ENCODE data around the gene BCL7C.

The BCL7C gene

DNA sequence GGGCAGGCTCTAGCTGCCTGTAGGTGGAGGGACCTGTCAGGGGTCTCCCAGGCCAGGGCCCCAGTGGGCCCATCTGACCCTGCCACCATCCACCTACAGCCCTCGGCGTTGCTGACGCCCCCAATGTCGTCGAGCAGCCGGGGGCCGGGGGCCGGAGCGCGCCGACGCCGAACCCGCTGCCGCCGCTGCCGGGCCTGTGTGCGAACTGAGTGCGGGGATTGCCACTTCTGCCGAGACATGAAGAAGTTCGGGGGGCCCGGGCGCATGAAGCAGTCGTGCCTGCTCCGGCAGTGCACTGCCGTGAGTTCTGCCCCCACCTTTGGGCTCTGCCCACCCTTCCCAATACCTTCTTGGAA, 31.7 kb upstream of the BCL7C start:
- no peak overlapping the region for H3K4me3 Mint-ChIP-seq
- no peaks in the 10 kb centered on the region for H3K9me3 Mint-ChIP-seq
- H3K4me1 Mint-ChIP-seq (ENCODE audit: low read depth), result peaks cover 24% of the 10 kb centered on the region
- no peak for DNase-seq
- no peaks in the 10 kb centered on the region for H3K27me3 Mint-ChIP-seq
- peaks cover 29% of the 10 kb centered on the region for H3K36me3 Mint-ChIP-seq (ENCODE audit: low read depth)
- no peak overlapping the region for H3K27ac Mint-ChIP-seq

DNA sequence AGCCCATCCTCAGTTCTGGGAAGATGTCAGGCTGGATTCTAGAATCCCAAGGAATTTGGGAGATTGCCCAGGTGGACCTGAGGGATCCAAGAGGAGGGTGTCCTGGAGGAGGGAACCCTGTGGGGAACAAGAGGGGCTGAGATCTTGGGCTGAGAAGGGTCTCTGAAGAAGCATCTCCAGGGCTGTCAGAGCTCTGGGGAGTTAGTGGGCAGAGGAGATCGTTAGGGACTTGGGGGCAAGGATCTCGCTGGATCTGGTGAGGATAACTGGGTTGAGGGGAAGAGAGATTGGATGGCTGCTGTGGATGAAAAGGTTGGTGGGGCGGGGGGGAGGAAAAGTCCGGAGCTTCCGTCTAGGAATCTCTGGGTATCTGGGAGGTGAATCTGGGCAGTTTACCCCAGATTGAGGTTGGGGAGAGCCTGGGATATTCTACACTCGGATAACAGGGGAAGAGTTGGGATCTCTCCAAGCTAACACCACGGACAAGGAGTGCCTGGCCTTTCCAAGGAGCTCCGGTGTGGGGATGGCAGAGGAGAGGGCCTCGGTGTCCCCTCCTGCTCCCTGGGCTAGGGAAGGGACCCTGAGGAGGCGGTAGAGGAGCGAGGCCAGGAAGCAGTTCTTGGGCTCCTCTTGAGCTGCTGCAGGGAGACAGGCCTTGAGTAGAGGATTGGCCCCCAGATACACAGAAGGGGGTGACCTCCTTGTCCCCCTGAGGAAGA, 31.2 kb upstream of the BCL7C start:
- Mint-ChIP-seq H3K27ac (peak overlapping the region; percentile 72), H3K4me1 (ENCODE audit: low read depth) (peaks cover 24% of the 10 kb centered on the region), H3K9me3 (no peaks in the 10 kb centered on the region), H3K36me3 (ENCODE audit: low read depth) (peaks cover 26% of the 10 kb centered on the region), H3K27me3 (no peaks in the 10 kb centered on the region), H3K4me3 (peak overlapping the region; percentile 80)
- no peak for DNase-seq

DNA sequence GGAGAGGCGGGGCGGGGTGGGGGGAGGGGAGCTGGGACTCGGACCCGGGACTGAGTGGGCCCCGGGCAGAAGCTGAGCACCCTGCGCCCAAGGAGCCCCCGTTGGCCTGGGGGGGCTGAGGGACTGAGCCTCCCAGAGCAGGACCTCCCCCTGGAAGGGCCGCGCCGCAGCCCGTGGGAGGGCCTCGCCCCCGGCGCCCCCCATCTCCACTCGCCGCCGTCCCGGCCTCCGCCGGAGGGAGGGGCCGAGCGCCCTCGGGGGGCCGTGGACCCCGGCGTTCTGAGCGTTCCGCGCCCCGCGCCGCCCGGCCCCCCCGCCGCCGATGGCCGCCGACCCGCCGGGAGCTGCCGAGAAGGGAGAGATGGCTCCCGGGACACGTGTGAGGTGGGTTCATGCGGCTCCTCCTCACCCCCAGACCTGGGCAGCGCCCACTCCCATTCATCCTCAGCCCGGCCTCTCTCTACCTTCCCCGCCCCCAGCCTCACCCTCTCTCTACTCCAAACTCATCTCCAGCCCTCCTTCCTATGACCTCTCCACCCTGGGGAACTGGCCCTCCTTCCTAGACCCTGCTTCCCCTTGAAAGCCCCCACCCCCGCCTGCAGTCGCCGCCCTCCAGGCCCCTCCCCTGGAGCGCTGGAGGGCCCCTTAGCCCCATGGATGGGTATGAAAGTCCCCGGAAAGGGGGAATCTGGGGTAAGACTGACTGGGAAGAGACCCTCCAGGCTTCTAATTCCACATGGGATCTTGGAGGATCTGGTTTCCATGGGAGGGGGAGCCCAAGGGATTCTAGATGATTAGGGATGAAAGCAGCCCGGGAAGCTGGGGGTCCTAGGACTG, 30.4 kb upstream of the BCL7C start:
- no peaks in the 10 kb centered on the region for H3K9me3 Mint-ChIP-seq
- H3K27me3 Mint-ChIP-seq, result no peaks in the 10 kb centered on the region
- H3K27ac Mint-ChIP-seq, result peak overlapping the region; percentile 74

DNA sequence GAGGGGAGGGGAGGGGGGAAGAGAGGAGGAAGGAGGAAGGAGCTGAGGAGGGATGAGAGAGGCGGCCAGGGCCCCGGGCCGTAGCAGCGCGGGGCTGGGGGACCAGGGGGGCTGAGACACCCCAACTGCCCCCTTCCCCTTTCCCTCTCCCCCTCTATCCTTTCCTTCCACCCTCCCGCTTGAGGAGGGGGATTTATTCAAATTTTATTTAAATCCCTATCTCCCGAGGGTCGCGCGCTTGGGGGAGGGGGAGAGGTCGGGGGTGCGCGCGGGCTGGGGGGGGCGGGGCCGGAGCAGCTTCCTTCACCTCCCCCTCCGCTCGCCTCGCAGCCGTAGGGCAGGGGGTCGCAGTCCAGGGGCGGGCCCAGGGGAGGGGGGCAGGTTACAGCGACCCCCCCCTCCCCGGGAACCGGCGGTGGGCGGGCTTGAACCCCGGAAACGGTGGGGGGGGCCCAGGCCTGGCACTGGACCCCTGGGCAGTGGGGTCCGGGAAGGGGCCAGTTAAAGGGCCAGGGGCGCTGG, 29.7 kb upstream of the BCL7C start, which contains the start of gene FBXL19:
TSS of gene FBXL19 (plus strand) at position 19 of the 522 bp plus-strand sequence. CDS start 2,183 bp downstream, outside the sequence.
- Mint-ChIP-seq H3K4me1 (ENCODE audit: low read depth) (peaks cover 24% of the 10 kb centered on the region), H3K27ac (peak within 1 kb of the TSS; percentile 100), H3K9me3 (no peaks in the 10 kb centered on the region), H3K4me3 (peak within 1 kb of the TSS; percentile 99), H3K27me3 (no peaks in the 10 kb centered on the region), H3K36me3 (ENCODE audit: low read depth) (peaks cover 21% of the 10 kb centered on the region)
- no peak for DNase-seq

More for the DNA sequence above, 30.4 kb upstream of the BCL7C start:
- DNase-seq, result peak; percentile 46
- Mint-ChIP-seq H3K36me3 (ENCODE audit: low read depth) (peaks cover 26% of the 10 kb centered on the region), H3K4me1 (ENCODE audit: low read depth) (peaks cover 24% of the 10 kb centered on the region), H3K4me3 (peak overlapping the region; percentile 80)

DNA sequence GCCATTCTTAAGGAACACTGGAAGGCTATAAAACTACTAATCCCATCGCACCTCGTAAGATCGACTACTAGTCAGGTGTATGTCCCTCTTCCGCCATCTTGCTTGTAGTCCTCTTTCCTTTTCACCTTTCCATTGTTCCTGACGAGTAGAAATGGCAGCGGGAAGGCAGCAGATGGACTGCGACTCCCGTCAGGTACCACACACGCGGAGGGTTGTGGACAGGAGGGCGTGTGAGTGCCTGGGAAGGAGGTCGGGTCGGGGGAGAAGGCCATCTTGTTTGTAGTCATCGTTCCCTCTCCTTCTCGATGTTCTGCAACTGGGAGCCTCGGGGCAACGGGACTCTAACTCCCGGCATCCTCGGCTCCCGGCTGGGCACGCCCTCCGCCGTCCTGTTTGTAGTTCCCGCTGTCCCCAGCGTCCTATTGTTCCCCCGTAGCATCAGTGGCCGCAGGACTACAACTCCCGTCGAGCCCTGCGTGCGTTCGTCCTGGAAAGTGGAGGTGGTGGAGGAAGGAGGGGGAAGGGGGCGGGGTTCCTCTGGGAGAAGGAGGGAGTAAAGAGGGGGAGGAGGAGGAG, 29.2 kb upstream of the BCL7C start:
- H3K36me3 Mint-ChIP-seq (ENCODE audit: low read depth), result peaks cover 20% of the 10 kb centered on the region
- H3K4me3 Mint-ChIP-seq, result peak overlapping the region; percentile 99
- no peaks in the 10 kb centered on the region for H3K9me3 Mint-ChIP-seq
- DNase-seq, result peak; percentile 94
- no peaks in the 10 kb centered on the region for H3K27me3 Mint-ChIP-seq
- peak overlapping the region; percentile 100 for H3K27ac Mint-ChIP-seq
- peaks cover 24% of the 10 kb centered on the region for H3K4me1 Mint-ChIP-seq (ENCODE audit: low read depth)

DNA sequence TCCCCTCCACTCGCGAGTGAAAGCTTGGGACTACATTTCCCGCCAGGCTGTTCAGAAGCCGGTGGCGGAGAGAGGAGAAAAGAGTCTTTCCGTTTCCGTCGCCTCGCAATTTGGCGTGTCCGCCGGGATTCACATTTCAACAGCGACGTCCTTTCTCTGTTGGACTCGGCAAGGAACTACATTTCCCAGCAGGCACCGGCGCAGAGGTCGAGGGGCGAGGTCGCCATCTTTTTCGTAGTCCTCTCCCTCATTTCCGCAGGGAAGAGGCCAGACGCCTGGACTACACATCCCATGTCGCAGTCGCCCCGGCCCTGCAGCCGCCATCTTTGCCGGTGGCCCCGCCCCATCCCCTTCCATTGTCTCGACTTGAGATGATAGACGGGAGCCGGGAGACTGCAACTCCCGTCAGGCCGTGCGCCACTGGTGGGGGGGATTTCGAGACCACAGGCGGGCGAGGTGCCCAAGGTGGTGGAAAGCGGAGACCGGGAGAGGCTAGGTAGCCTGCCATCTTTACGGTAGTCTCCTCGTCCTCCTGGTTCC, 28.6 kb upstream of the BCL7C start:
- Mint-ChIP-seq H3K9me3 (no peaks in the 10 kb centered on the region), H3K4me1 (ENCODE audit: low read depth) (peaks cover 24% of the 10 kb centered on the region), H3K36me3 (ENCODE audit: low read depth) (peaks cover 18% of the 10 kb centered on the region), H3K27ac (peak overlapping the region; percentile 100), H3K27me3 (no peaks in the 10 kb centered on the region), H3K4me3 (peak overlapping the region; percentile 99)
- DNase-seq, result peak; percentile 99

DNA sequence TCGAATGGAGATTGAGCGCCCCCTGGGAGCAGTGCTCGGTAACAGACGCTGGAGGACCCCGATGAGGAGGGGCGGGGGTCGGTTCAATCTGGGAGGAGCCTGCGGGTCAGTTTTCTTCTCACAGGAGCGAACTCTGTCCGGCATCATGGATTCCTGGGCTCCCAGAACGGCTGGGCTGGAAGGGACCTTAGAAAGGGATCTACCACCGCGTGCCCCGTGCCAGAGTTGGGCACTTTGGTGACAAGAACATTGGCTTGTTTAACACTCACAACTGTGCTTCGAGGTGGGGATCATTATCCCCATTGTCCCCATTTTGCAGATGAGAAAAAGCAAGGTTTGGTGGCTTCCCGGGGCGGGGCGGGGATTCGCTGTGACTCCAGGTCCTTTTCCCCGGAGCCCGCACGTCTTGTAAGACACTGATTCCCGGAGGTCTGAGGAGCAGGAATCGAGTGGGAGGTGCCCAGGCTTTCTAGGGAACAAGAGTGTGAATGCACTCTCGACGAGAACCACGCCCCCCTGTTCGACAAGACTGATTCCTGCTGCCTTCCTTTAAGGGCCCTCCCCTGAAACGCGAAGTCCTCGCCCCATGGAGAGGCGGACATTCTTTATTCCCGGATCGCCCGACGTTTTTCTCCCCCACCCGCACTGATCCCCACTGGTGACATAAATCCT, 28.0 kb upstream of the BCL7C start:
- no peaks in the 10 kb centered on the region for H3K27me3 Mint-ChIP-seq
- H3K27ac Mint-ChIP-seq, result peak overlapping the region; percentile 100
- DNase-seq, result peak; percentile 90
- H3K4me3 Mint-ChIP-seq, result peak overlapping the region; percentile 99
- no peaks in the 10 kb centered on the region for H3K9me3 Mint-ChIP-seq
- peaks cover 23% of the 10 kb centered on the region for H3K4me1 Mint-ChIP-seq (ENCODE audit: low read depth)
- H3K36me3 Mint-ChIP-seq (ENCODE audit: low read depth), result peaks cover 17% of the 10 kb centered on the region

DNA sequence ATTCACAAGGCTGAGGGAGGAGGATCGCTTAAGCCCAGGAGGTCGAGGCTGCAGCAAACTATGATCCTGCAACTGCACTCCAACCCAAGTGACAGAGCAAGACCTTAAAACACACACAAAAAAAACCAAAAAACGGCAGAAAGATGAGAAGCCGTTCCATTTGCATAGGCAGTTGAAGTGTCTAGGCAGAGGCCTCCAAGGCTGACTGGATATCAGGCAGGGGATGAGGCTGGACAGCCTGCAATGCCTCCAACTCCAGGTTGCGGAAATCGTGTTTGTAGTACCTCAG, 27.5 kb upstream of the BCL7C start:
- Mint-ChIP-seq H3K9me3 (no peaks in the 10 kb centered on the region), H3K27me3 (no peaks in the 10 kb centered on the region), H3K4me1 (ENCODE audit: low read depth) (peaks cover 19% of the 10 kb centered on the region), H3K36me3 (ENCODE audit: low read depth) (peaks cover 12% of the 10 kb centered on the region), H3K27ac (peak overlapping the region; percentile 100), H3K4me3 (peak overlapping the region; percentile 99)
- no peak for DNase-seq

DNA sequence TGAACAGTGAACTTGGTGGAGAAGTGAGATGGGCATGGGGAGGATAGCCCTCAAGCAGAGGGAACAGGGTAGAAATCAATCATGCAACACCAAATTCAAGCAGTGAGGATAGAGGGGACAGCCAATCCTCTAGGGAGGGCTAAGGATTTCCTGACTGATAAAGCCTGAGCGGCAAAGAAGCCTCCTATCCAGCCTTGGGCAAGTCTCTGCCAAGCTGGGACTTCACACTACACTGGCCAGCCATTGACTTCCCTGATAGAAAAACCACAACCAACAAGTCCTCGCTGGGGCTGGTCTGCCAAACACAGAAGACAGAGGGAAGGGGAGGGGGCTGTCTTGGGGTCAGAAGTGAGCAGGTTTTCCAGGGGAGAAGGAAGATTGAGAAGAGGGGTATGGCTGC, 27.0 kb upstream of the BCL7C start:
- H3K4me1 Mint-ChIP-seq (ENCODE audit: low read depth), result peaks cover 16% of the 10 kb centered on the region
- no peak overlapping the region for H3K4me3 Mint-ChIP-seq
- H3K27ac Mint-ChIP-seq, result no peak overlapping the region
- no peaks in the 10 kb centered on the region for H3K27me3 Mint-ChIP-seq
- peaks cover 9% of the 10 kb centered on the region for H3K36me3 Mint-ChIP-seq (ENCODE audit: low read depth)
- H3K9me3 Mint-ChIP-seq, result no peaks in the 10 kb centered on the region
- DNase-seq, result no peak

DNA sequence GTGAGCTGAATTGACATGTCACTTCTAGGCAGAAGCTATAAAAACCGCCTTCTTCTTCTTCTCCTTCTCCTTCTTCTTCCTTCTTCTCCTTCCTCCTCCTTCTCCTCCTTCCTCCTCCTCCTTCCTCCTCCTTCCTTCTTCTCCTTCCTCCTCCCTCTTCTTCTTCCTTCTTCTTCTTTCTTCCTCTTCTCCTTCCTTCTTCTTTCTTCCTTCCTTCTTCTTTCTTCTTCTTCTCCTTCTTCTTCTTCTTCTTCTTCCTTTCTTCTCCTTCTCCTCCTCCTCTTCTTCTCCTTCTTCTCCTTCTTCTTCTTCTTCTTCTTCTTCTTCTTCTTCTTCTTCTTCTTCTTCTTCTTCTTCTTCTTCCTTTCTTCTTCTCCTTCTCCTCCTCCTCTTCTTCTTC, 24.7 kb upstream of the BCL7C start:
- DNase-seq, result no peak
- Mint-ChIP-seq H3K4me3 (no peak overlapping the region), H3K9me3 (no peaks in the 10 kb centered on the region), H3K4me1 (ENCODE audit: low read depth) (peaks cover 10% of the 10 kb centered on the region), H3K27ac (no peak overlapping the region), H3K36me3 (ENCODE audit: low read depth) (peaks cover 8% of the 10 kb centered on the region), H3K27me3 (no peaks in the 10 kb centered on the region)

DNA sequence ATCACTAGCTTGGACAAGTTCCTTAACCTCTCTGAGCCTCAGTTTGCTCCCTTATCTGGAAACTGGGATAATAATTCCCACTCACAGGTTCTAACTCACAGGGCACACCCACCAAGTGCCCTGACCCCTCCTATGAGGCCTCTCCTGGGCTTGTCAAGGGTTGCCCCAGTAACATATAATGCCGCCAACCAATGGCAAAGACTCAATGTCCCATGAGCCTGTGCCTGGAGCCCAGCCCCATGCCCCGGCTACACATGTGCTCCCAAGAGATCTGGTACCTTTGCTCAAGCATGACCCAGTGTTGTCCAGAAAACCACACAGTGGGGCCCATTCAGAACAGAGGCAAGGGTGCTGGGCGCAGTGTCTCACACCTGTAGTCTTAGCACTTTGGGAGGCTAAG, 21.0 kb upstream of the BCL7C start:
- no peaks in the 10 kb centered on the region for H3K9me3 Mint-ChIP-seq
- no peaks in the 10 kb centered on the region for H3K4me1 Mint-ChIP-seq (ENCODE audit: low read depth)
- H3K4me3 Mint-ChIP-seq, result no peak overlapping the region
- no peaks in the 10 kb centered on the region for H3K36me3 Mint-ChIP-seq (ENCODE audit: low read depth)
- H3K27ac Mint-ChIP-seq, result no peak overlapping the region
- DNase-seq, result no peak
- H3K27me3 Mint-ChIP-seq, result no peaks in the 10 kb centered on the region

DNA sequence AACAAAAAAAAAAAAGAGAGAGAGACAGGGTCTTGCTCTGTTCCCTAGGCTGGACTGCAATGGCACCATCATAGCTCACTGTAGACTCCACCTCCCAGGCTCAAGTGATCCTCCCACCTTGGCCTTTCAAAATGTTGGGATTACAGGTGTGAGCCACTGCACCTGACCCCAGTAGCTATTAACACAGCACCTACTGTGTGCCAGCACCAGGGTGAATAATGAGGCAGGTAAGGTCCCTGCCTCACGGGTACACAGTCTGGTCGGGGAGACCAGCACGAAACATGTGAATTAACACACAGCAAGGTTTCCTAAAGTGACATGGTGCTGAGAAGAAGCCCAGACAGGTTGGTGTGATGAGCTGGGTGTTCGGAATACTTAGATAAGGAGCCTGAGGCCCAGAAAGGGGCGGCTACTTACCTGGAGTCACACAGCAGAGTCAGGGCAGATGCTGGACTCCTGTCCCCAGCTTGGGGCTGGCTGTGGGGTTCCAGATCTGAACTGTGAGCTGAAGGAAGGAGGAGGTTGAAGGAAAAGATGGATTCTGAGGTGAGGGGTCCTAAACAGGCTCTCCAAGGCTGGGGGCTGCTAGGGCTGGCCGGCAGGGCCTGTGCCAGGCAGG, 19.0 kb upstream of the BCL7C start:
- Mint-ChIP-seq H3K27ac (no peak overlapping the region), H3K9me3 (no peaks in the 10 kb centered on the region), H3K36me3 (ENCODE audit: low read depth) (no peaks in the 10 kb centered on the region), H3K4me1 (ENCODE audit: low read depth) (peaks cover under 1% of the 10 kb centered on the region), H3K4me3 (no peak overlapping the region), H3K27me3 (no peaks in the 10 kb centered on the region)
- no peak for DNase-seq

DNA sequence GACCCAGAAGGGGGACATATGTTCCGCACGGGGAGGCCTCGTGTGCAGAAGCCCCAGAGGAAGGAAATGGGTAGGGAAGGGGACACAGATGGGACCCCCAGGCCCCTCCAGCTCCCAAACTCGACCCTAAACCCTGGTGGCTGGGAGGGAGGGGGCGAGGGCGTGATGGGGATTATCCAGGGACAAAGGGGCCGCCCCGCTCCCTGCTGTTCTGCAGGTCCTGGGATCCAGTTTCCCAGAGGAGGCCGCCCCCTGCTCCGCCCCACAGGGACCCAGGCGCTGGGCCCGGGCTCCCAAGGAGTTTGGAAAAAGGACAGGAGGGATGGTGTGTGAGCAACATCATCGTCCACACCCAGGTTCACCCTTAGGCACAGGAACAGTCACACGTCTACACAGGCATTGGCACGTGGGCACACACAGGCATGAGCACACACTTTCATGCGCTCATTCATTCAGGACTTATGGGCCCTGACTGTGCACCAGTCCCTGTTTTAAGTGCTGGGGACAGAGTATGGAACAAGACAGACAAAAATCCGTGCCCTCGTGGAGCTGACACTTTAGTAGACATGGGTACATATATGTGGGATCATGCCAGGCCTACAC, 16.7 kb upstream of the BCL7C start:
- Mint-ChIP-seq H3K4me1 (ENCODE audit: low read depth) (peaks cover 8% of the 10 kb centered on the region), H3K4me3 (no peak overlapping the region), H3K9me3 (no peaks in the 10 kb centered on the region), H3K36me3 (ENCODE audit: low read depth) (no peaks in the 10 kb centered on the region), H3K27ac (no peak overlapping the region), H3K27me3 (no peaks in the 10 kb centered on the region)
- no peak for DNase-seq
